RWPE1 (cell line): ENCODE measurements around the gene CSMD2.

Experiments used
- CTCF ChIA-PET: fragments of 350-600 bp; sonication (Branson Sonifier 250); formaldehyde crosslinking; extraction: SDS; loops from one replicate; lab custom pipeline; 2021; lab: Yijun Ruan, JAX
- POLR2A ChIA-PET: fragments of 400-600 bp; formaldehyde crosslinking; extraction: SDS; loops from one replicate; lab custom pipeline; 2020; ENCODE audit warnings: antibody characterized with exemption; ENCODE audit not compliant: low non-redundant PET; lab: Yijun Ruan, JAX
- DNase-seq: peaks from one replicate; pipeline ENCODE4 v3.0.0; 2012; ENCODE audit warnings: low spot score
- H3K27ac ChIP-seq: fragments of 450-650 bp; 2 replicates; pipeline ENCODE4 v1.5.1; 2017
- TF ChIP-seq, protein P1 (sequence below): fragments of 450-650 bp; conservative IDR thresholded peaks from 2 replicates; pipeline ENCODE4 v1.5.1; 2017; ENCODE audit warnings: low read depth, mild to moderate bottlenecking

The CSMD2 gene

DNA sequence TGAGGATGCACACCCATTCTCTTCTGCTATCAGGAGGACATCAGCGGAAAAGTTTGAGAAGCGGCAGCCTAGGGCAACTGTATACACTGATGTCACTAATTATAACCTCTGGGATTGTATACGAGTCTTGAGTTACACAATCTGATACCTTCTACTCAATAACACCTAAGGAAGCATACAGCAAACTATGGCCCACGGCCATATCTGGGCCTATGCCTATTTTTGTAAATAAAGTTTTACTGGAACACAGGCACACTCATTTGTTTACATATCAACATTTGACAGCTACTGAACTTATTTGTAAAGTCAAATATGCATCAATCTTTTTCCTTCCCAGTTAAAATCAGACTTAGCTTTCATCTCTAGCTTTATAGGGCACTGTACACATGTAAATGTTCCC lies 505.4 kb downstream of the CSMD2 start:
- ChIA-PET POLR2A (no interaction called here), CTCF (no interaction called here)
- H3K27ac ChIP-seq: no peak overlapping the region
- TF ChIP-seq, protein P1, sequence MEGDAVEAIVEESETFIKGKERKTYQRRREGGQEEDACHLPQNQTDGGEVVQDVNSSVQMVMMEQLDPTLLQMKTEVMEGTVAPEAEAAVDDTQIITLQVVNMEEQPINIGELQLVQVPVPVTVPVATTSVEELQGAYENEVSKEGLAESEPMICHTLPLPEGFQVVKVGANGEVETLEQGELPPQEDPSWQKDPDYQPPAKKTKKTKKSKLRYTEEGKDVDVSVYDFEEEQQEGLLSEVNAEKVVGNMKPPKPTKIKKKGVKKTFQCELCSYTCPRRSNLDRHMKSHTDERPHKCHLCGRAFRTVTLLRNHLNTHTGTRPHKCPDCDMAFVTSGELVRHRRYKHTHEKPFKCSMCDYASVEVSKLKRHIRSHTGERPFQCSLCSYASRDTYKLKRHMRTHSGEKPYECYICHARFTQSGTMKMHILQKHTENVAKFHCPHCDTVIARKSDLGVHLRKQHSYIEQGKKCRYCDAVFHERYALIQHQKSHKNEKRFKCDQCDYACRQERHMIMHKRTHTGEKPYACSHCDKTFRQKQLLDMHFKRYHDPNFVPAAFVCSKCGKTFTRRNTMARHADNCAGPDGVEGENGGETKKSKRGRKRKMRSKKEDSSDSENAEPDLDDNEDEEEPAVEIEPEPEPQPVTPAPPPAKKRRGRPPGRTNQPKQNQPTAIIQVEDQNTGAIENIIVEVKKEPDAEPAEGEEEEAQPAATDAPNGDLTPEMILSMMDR: no peak
- no peak for DNase-seq

DNA sequence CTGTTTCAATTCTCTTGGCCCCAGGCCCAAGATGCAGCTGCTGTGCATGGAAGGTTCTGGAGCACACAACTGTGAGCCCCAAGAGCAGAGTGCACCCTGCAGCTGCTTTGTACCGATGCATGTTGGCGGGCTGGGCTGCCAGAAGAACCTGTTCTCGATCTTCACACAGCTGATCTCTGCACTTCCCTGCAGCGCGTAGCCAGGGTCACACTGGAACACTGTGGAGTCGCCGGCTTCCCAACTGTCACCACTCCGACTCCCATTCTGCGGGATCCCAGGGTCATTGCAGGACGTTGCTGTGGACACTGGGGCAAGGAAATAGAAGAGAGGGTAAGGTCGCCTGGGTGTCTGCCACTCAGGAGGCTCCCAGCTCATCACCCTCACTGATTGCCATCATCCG lies 507.2 kb downstream of the CSMD2 start:
- TF ChIP-seq, protein P1: no peak
- CTCF ChIA-PET: no interaction called here
- POLR2A ChIA-PET: no interaction called here
- no peak for DNase-seq
- H3K27ac ChIP-seq: no peak overlapping the region

DNA sequence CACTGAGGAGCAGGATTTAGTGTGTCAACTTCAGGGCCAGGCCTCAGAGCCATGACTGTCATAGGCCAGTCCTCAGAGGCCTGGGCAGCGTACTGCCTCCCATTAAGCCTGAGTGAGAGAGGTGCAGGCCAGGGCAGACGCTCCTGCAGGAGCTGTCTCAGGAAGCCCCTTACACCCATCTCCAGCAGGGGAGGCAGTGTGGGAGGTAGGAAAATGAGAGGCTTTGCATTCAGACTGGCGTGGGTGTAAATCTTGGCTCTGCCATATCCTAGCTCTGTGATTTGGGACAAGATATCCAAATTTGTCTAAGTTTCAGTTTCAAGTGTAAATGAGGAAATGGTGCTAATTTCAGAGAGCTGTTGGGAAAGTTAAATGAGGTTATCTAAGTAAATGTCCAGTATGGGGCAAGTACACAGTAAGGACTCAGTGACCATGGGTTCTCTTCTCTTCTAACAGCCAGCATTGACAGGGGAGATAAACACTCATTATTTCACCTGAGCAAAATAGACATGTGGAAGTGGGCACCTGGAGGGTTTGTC lies 508.5 kb downstream of the CSMD2 start:
- POLR2A ChIA-PET: no interaction called here
- H3K27ac ChIP-seq: no peak overlapping the region
- DNase-seq: no peak
- CTCF ChIA-PET: interaction anchor here (0.6 kb wide), 1 partner anchor 111 kb away, joined by 3 read pairs; no protein-coding TSS in a partner anchor
- TF ChIP-seq, protein P1: no peak

DNA sequence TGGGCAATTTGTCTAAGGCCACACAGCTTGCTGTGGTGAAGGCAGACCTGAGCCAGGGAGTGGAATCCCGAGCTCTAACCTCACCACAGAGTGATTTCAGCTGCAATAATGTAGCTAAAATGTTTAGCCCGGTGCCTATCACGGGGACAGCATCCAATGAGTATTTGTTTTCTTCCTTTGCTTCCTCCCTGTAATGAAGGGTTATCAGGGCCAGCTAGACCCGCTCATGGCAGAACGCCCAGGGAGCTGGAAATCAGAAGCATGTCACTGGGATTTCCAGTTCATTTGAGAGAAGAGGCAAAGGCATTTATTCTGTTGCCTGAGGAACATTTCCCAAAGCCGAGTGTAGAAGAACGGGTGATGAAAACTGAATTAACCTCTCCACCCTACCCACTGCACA lies 509.5 kb downstream of the CSMD2 start:
- TF ChIP-seq, protein P1: no peak
- no peak for DNase-seq
- H3K27ac ChIP-seq: no peak overlapping the region
- POLR2A ChIA-PET: no interaction called here
- CTCF ChIA-PET: no interaction called here

DNA sequence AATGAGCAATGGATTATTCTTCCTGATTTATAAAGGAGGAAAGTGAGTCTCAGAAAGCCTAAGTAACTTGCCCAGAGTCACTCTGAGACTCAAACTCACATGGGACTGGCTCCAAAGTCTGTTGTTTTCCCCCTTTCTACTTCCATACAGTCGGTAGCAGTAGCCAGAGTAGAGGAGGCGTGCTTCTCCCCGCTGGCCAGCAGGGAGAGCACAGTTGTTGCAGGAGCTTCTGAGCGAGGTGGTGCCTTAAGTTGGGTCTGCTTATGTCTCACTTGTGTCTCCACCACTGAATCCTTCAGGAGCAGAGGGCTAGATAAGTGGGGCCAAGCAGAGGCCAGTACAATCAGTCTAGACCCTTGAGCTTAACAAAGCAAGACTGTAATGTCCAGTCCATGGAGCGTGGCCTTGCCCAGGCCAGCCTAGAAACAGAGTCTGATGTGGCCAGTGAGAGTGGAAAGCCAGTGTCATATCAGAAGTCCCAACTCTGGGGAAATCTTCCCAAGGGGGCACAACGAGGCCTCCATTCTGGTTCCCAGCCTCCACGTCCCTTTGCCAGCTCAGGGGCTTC lies 510.7 kb downstream of the CSMD2 start:
- no peak for DNase-seq

DNA sequence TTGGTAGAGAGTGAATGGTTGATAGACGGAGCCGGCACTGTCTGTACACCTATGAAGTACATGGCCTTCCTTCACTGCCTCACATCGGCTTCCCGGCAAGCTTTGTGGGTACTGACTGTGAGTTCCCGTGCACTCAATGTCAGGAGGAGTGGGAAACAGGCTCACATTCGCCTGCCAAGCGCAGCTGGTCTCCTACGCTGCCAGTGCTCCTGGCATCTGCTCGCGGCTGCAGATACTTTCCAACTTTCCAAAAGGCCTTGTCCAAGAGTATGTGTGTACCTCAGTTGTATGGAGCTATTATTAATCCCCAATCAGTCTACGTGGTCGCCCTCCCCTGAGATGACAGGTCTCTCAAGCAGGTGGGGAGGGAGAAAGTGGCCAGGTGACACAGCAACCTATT lies 511.8 kb downstream of the CSMD2 start:
- DNase-seq: no peak
- TF ChIP-seq, protein P1: no peak
- ChIA-PET POLR2A (no interaction called here), CTCF (interaction anchor here (2.4 kb wide), 1 partner anchor 21 kb away, joined by 9 read pairs; no protein-coding TSS in a partner anchor)
- no peak overlapping the region for H3K27ac ChIP-seq

More for the DNA sequence above, 510.7 kb downstream of the CSMD2 start:
- TF ChIP-seq, protein P1: no peak
- ChIA-PET CTCF (interaction anchor here (0.5 to 2.4 kb wide), 2 partner anchors 22 to 359 kb away, joined by 3 to 9 read pairs; no protein-coding TSS in a partner anchor), POLR2A (no interaction called here)
- H3K27ac ChIP-seq: no peak overlapping the region
